NCI-H2196 (cell line): ENCODE data around the gene GPR15.

Source experiments
- DNase-seq: peaks from one replicate; lab custom pipeline; 2025; ENCODE audit not compliant: unreplicated experiment; lab: John Stamatoyannopoulos, UW

GPR15 gene

DNA sequence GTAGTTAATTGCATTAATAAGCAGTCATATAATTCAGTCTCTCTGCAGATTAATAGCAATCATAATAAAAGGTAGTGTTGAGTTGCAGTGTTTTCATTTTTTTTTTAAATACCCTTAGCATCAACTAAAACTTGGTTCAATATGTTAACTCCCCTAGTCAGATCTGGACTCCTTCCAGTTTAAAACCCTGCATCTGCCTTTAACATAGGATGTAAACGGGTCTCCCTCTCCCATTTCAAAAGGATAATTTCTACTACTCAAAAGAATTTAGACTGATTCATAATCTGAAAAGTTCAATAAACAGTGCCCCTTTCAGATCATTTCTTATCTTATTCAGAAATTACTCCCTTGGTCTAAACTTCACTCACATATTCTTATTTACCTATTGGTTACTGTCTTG, 50.3 kb downstream of the GPR15 start:
- no peak for DNase-seq

GRCh38 chr3:98583766-98584165, 52.0 kb downstream of the GPR15 start:
- no peak for DNase-seq
